Liver (tissue), 9 donors: ENCODE measurements around the gene SMARCB1. TPM values are rescaled to one million over a fixed set of nuclear protein-coding genes. Genes with fewer than 3 reads are reported as not detected.

Experiments used
- DNase-seq: peaks from one replicate; pipeline ENCODE4 v3.0.0-alpha.2; 2017; ENCODE audit warnings: low spot score
- H3K27ac ChIP-seq, 2 donors: one replicate each; pipeline ENCODE4 v1.7.0; 2013; ENCODE audit warnings: inconsistent platforms in 2 of 2, low read length in 2 of 2, control low read depth in 1 of 2, low read depth in 1 of 2, mild to moderate bottlenecking in 1 of 2
- H3K27me3 ChIP-seq, 4 donors: one replicate each; pipeline versions ENCODE4 v1.6.1 to v1.7.0; 2013; ENCODE audit warnings: low read length in 3 of 4, inconsistent platforms in 1 of 4, mild to moderate bottlenecking in 1 of 4, moderate library complexity in 1 of 4; ENCODE audit not compliant: control insufficient read depth in 4 of 4, insufficient read depth in 4 of 4
- H3K36me3 ChIP-seq, 4 donors: one replicate each; pipeline versions ENCODE4 v1.6.1 to v1.7.0; 2013; ENCODE audit warnings: low read length in 3 of 4, mild to moderate bottlenecking in 3 of 4, low read depth in 1 of 4, moderate library complexity in 1 of 4; ENCODE audit not compliant: control insufficient read depth in 4 of 4, insufficient read depth in 3 of 4
- H3K4me1 ChIP-seq, 4 donors: one replicate each; pipeline versions ENCODE4 v1.6.1 to v1.7.0; 2013; ENCODE audit warnings: low read length in 3 of 4, mild to moderate bottlenecking in 3 of 4, moderate library complexity in 1 of 4; ENCODE audit not compliant: control insufficient read depth in 4 of 4, insufficient read depth in 4 of 4
- H3K4me3 ChIP-seq, 3 donors: one replicate each; pipeline versions ENCODE4 v1.6.1 to v1.7.0; 2013; ENCODE audit warnings: low read length in 3 of 3, control low read depth in 1 of 3, low read depth in 1 of 3, mild to moderate bottlenecking in 1 of 3
- H3K9ac ChIP-seq, 2 donors: one replicate each; pipeline ENCODE4 v1.7.0; 2013; ENCODE audit warnings: low read length in 2 of 2, mild to moderate bottlenecking in 2 of 2, moderate library complexity in 2 of 2, control low read depth in 1 of 2, low read depth in 1 of 2
- H3K9me3 ChIP-seq, 4 donors: one replicate each; pipeline versions ENCODE4 v1.6.1 to v1.7.0; 2013; ENCODE audit warnings: low read length in 3 of 4; ENCODE audit not compliant: control insufficient read depth in 4 of 4
- EGR1 ChIP-seq, 2 donors: IDR thresholded peaks; 2 replicates each; pipeline ENCODE4 v1.6.1; 2016 to 2018; ENCODE audit warnings: antibody characterized with exemption in 2 of 2, low read depth in 2 of 2
- FOXA1 ChIP-seq: IDR thresholded peaks from 2 replicates; pipeline ENCODE4 v1.6.1; 2016; ENCODE audit warnings: antibody characterized with exemption
- FOXA2 ChIP-seq: IDR thresholded peaks from 2 replicates; pipeline ENCODE4 v1.6.1; 2016; ENCODE audit warnings: antibody characterized with exemption
- GABPA ChIP-seq, 2 donors: IDR thresholded peaks in 1 of 2; conservative IDR thresholded peaks in 1 of 2; 2 replicates each; pipeline ENCODE4 v1.6.1; 2016; ENCODE audit warnings: antibody characterized with exemption in 2 of 2, mild to moderate bottlenecking in 1 of 2, moderate library complexity in 1 of 2
- HNF4A ChIP-seq, 2 donors: conservative IDR thresholded peaks; 2 replicates each; pipeline ENCODE4 v1.6.1; 2016; ENCODE audit warnings: antibody characterized with exemption in 2 of 2, mild to moderate bottlenecking in 2 of 2
- HNF4G ChIP-seq: IDR thresholded peaks from 2 replicates; pipeline ENCODE4 v1.6.1; 2016; ENCODE audit warnings: antibody characterized with exemption
- JUND ChIP-seq, 2 donors: IDR thresholded peaks; 2 replicates each; pipeline ENCODE4 v1.6.1; 2016; ENCODE audit warnings: antibody characterized with exemption in 2 of 2
- NR2F2 ChIP-seq: IDR thresholded peaks from 2 replicates; pipeline ENCODE4 v1.6.1; 2016; ENCODE audit warnings: antibody characterized with exemption
- RAD21 ChIP-seq, 2 donors: IDR thresholded peaks; 2 replicates each; pipeline ENCODE4 v1.6.1; 2016; ENCODE audit warnings: antibody characterized with exemption in 2 of 2, mild to moderate bottlenecking in 2 of 2
- RXRA ChIP-seq, 2 donors: IDR thresholded peaks; 2 replicates each; pipeline ENCODE4 v1.6.1; 2017 to 2018; ENCODE audit warnings: antibody characterized with exemption in 2 of 2, mild to moderate bottlenecking in 1 of 2
- SP1 ChIP-seq: IDR thresholded peaks from 2 replicates; pipeline ENCODE4 v1.6.1; 2018; ENCODE audit warnings: antibody characterized with exemption, mild to moderate bottlenecking
- TAF1 ChIP-seq: conservative IDR thresholded peaks from 2 replicates; pipeline ENCODE4 v1.6.1; 2016; ENCODE audit warnings: antibody characterized with exemption, mild to moderate bottlenecking
- YY1 ChIP-seq: IDR thresholded peaks from 2 replicates; pipeline ENCODE4 v1.6.1; 2016; ENCODE audit warnings: antibody characterized with exemption, mild to moderate bottlenecking
- WGBS: extraction: QIAGEN DNeasy Blood & Tissue Kit; methylation state at CpG from one replicate; pipeline ENCODE4 v1.1.7; 2013; 5-methylcytosine and 5-hydroxymethylcytosine counted together
- polyA plus RNA-seq, 2 donors: library from polyadenylated mRNA; stranded (reverse) in 1 of 2; unstranded in 1 of 2; fragments of 200-250 nt in 1 of 2; fragments of >200 nt in 1 of 2; fragmentation: Nextera tagmentation in 1 of 2; extraction: Ambion mirVana in 1 of 2; gene quantifications; one replicate each; pipeline versions ENCODE4 v1.2.1 to v1.2.3, GENCODE V29; 2013 to 2015
- total RNA-seq, 2 donors: library from RNA; depleted of rRNA; stranded (reverse); fragments of >200 nt; gene quantifications; one replicate each; pipeline ENCODE4 v1.2.3, GENCODE V29; 2014
- TF ChIP-seq, protein P1 (sequence below): fragments of 150-350 bp; IDR thresholded peaks from 2 replicates; pipeline ENCODE4 v1.5.1; 2017; ENCODE audit warnings: improper control_type of control experiment, low read depth, low read length; ENCODE audit not compliant: missing input control
- TF ChIP-seq, protein P2 (sequence below): IDR thresholded peaks from 2 replicates; pipeline ENCODE4 v1.6.1; 2016; ENCODE audit warnings: antibody characterized with exemption
- TF ChIP-seq, protein P3 (sequence below): IDR thresholded peaks from 2 replicates; pipeline ENCODE4 v1.6.1; 2016; ENCODE audit warnings: antibody characterized with exemption, mild to moderate bottlenecking
- TF ChIP-seq, protein P4 (sequence below): IDR thresholded peaks from 2 replicates; pipeline ENCODE4 v1.6.1; 2016; ENCODE audit warnings: antibody characterized with exemption
- TF ChIP-seq, protein P5 (sequence below): IDR thresholded peaks from 2 replicates; pipeline ENCODE4 v1.6.1; 2016; ENCODE audit warnings: antibody characterized with exemption
- donor health status: healthy.
- donor health status: healthy.
- donor health status: healthy.
- donor health status: healthy.
- donor health status: healthy.

Gene SMARCB1
- total and polyA plus RNA-seq, 4 donors: 15.1 to 22.5 (median 19.1) TPM

DNA sequence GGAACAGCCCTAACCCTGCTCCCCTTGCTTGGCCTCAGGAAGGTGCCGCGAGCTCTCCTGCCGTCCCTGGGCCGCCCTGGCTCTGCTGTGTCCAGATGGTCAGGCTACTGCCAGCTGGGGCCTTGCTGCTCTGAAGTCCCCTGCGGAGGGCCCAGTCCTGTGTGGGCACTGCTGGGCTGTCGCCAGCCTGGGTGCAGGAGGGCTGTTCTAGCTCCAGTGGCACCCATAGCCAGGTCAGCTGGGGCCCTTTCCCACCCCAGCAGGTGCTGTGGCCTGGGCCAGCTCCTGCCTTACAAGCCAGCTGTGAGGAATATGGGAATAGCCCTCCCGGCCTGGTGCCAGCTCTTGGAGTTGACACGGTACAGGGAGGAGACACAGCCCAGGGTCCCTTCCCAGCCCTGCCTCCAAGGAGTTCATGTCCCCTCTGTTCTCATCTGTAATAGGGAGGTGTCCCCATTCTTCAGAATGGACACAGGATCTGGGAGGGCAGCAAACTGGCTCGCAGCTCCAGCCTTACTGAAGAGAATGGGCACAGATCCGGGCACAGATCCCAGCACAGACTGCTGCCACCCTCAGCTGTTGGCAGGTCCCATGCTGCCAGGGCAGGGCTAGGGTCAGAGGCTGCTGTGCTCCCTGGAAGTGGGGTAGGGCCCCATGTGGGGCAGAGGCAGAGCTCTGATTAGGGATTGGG is 48.2 kb downstream of the SMARCB1 start:
- H3K9me3 ChIP-seq: no peaks in the 10 kb centered on the region
- H3K4me3 ChIP-seq: no peak overlapping the region
- H3K27me3 ChIP-seq: no peaks in the 10 kb centered on the region
- H3K4me1 ChIP-seq: peaks cover 3 to 10% (median 10%) of the 10 kb centered on the region in 4 donors
- TF ChIP-seq SP1 (no peak), TAF1 (no peak), FOXA2 (no peak), YY1 (no peak), HNF4G (no peak), FOXA1 (no peak), RAD21 (IDR thresholded peaks at IDR 0.05) (no peak), RXRA (IDR thresholded peaks at IDR 0.05) (no peak), HNF4A (conservative IDR thresholded peaks at IDR 0.05) (no peak), EGR1 (IDR thresholded peaks at IDR 0.05; ENCODE audit: low read depth in 2 of 2) (no peak), JUND (IDR thresholded peaks at IDR 0.05) (no peak), GABPA (IDR thresholded peaks at IDR 0.05 in 1 of 2, conservative IDR thresholded peaks at IDR 0.05 in 1 of 2) (no peak), NR2F2 (no peak)
- TF ChIP-seq, protein P1, sequence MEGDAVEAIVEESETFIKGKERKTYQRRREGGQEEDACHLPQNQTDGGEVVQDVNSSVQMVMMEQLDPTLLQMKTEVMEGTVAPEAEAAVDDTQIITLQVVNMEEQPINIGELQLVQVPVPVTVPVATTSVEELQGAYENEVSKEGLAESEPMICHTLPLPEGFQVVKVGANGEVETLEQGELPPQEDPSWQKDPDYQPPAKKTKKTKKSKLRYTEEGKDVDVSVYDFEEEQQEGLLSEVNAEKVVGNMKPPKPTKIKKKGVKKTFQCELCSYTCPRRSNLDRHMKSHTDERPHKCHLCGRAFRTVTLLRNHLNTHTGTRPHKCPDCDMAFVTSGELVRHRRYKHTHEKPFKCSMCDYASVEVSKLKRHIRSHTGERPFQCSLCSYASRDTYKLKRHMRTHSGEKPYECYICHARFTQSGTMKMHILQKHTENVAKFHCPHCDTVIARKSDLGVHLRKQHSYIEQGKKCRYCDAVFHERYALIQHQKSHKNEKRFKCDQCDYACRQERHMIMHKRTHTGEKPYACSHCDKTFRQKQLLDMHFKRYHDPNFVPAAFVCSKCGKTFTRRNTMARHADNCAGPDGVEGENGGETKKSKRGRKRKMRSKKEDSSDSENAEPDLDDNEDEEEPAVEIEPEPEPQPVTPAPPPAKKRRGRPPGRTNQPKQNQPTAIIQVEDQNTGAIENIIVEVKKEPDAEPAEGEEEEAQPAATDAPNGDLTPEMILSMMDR: no peak
- TF ChIP-seq, protein P2, sequence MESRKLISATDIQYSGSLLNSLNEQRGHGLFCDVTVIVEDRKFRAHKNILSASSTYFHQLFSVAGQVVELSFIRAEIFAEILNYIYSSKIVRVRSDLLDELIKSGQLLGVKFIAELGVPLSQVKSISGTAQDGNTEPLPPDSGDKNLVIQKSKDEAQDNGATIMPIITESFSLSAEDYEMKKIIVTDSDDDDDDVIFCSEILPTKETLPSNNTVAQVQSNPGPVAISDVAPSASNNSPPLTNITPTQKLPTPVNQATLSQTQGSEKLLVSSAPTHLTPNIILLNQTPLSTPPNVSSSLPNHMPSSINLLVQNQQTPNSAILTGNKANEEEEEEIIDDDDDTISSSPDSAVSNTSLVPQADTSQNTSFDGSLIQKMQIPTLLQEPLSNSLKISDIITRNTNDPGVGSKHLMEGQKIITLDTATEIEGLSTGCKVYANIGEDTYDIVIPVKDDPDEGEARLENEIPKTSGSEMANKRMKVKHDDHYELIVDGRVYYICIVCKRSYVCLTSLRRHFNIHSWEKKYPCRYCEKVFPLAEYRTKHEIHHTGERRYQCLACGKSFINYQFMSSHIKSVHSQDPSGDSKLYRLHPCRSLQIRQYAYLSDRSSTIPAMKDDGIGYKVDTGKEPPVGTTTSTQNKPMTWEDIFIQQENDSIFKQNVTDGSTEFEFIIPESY: no peak
- TF ChIP-seq, protein P3, sequence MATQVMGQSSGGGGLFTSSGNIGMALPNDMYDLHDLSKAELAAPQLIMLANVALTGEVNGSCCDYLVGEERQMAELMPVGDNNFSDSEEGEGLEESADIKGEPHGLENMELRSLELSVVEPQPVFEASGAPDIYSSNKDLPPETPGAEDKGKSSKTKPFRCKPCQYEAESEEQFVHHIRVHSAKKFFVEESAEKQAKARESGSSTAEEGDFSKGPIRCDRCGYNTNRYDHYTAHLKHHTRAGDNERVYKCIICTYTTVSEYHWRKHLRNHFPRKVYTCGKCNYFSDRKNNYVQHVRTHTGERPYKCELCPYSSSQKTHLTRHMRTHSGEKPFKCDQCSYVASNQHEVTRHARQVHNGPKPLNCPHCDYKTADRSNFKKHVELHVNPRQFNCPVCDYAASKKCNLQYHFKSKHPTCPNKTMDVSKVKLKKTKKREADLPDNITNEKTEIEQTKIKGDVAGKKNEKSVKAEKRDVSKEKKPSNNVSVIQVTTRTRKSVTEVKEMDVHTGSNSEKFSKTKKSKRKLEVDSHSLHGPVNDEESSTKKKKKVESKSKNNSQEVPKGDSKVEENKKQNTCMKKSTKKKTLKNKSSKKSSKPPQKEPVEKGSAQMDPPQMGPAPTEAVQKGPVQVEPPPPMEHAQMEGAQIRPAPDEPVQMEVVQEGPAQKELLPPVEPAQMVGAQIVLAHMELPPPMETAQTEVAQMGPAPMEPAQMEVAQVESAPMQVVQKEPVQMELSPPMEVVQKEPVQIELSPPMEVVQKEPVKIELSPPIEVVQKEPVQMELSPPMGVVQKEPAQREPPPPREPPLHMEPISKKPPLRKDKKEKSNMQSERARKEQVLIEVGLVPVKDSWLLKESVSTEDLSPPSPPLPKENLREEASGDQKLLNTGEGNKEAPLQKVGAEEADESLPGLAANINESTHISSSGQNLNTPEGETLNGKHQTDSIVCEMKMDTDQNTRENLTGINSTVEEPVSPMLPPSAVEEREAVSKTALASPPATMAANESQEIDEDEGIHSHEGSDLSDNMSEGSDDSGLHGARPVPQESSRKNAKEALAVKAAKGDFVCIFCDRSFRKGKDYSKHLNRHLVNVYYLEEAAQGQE: no peak
- TF ChIP-seq, protein P4, sequence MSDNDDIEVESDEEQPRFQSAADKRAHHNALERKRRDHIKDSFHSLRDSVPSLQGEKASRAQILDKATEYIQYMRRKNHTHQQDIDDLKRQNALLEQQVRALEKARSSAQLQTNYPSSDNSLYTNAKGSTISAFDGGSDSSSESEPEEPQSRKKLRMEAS: no peak
- TF ChIP-seq, protein P5, sequence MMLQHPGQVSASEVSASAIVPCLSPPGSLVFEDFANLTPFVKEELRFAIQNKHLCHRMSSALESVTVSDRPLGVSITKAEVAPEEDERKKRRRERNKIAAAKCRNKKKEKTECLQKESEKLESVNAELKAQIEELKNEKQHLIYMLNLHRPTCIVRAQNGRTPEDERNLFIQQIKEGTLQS: no peak
- H3K27ac ChIP-seq: no peak overlapping the region
- no peak for DNase-seq
- H3K9ac ChIP-seq: no peak overlapping the region
- WGBS: 93% methylated on average over 10 of the region's 10 CpGs
- peaks cover 2 to 35% (median 6%) of the 10 kb centered on the region in 4 donors for H3K36me3 ChIP-seq
